Measurements from ENCODE around the gene NOB1.
A peak's percentile ranks its signal among the peaks of the same experiment; 100 is the strongest.
"Not testable (repeated sequence)": the region's sequence is repeated elsewhere in the genome, so short reads cannot be mapped to it uniquely, and the experiment has no call there.

The NOB1 gene

DNA sequence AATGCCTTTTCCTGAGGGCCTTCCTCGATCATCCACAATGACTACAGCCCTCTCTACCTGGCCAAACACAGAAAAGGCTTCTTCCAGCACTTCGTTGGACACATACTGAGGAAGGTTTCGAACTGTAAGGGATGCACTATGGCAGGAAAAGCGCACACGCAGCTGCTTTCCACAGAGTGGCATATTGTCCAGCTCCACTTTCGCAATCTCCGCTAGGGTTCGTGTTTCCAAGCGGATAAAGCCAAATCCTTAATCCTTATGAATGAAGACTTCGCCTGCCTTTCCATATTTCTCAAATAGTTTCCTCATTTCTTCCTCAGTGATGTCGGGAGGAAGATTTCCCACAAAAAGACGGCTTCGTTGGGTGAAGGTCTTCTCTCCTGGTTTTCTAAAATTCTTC lies 2.6 kb upstream of the NOB1 start:
- not testable (repeated sequence) for DNase-seq

GRCh38 chr16:69756705-69757104 lies 2.0 kb upstream of the NOB1 start:
- no peak for DNase-seq

DNA sequence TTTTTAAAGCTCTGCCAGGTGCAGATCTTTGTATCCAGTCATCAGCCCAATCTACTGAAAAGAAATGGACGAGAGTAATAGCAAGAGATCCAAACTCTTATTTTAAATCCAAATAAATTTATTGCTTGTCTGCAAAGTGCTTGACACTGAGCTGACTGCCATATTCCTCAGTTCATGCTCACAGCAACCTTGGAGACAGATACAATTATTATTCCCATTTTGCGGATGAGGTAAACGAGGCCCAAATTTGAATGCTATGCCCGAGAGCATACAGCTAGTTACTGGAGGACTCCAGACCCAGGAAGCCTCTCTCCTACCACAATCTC lies 620 bp downstream of the NOB1 start:
- DNase-seq, result no peak

GRCh38 chr16:69748694-69749345 lies 5.9 kb downstream of the NOB1 start:
- DNase-seq, result no peak

DNA sequence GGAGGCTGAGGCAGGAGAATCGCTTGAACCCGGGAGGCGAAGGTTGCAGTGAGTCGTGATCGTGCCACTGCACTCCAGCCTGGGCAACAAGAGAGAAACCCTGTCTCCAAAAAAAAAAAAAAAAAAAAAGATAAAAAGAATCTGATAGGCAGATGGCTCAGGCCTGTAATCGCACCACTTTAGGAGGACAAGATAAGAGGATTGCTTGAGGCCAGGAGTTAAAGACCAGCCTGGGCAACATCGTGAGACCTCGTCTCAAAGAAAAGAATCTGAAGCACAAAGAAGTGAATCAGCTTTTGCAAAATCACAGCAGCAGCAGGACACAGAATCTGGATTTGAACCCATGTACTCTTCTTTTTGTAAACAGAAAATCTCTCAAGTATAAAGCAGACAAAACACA lies 7.6 kb downstream of the NOB1 start:
- no peak for DNase-seq

DNA sequence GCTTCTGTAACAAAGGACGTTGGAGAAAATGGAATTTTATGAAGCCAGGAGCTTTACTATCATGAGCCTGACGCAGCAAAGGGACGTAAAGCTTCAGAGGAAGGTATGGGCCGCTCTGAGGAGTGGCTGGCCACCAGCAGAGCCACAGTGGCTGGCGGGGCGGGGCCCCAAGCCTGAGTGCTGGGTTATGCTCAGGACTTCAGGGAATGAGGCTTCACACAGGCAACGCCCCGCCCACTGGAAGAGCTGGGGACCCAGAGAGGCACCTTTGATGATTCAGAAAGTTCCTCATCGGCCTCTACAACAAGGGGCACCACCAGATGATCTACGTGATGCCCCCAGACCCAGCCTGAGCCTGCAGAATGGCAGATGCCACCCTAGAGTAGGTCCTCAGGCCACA lies 8.8 kb downstream of the NOB1 start:
- no peak for DNase-seq

GRCh38 chr16:69745232-69745612 lies 9.5 kb downstream of the NOB1 start:
- no peak for DNase-seq

DNA sequence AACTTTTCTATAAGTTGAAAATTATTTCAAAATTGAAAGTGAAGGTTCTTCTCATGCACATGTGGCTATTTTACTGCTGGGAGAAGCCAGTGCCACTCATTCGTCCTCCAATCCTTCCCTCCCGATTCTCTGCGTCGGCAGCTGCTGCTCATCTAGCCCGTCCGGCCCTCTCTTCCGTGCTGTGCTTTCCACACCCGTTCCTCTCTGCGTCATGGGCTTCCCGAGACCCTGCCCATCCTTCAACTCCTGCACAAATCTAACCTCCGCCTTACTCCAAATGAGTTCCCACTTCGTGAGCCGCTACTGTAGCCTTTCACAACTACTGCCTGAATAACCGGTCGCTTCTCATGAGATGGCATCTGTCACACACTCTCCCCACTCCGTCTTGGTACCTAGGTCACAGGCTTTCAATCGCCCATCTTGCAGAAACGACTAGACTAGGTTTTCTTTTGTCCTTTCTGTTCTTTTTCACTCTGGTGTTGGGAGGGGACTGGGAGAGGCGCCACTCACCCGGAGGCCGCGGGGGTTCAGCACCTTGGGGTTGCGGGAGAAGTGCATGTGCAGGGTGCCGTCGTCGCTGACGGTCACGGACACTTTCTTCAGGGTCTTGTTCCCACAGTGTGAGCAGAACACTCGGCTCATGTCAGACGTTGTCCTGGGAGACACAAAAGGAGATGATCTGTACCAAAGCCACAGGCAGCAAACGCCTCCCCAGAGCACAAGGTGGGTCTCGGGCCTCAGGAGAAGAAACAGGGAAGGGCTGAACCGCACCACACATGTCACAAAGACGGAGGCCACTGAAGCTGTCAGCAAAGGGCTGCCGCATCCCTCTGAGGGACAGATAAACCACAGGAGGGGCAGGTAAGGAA lies 10.1 kb downstream of the NOB1 start:
- no peak for DNase-seq

DNA sequence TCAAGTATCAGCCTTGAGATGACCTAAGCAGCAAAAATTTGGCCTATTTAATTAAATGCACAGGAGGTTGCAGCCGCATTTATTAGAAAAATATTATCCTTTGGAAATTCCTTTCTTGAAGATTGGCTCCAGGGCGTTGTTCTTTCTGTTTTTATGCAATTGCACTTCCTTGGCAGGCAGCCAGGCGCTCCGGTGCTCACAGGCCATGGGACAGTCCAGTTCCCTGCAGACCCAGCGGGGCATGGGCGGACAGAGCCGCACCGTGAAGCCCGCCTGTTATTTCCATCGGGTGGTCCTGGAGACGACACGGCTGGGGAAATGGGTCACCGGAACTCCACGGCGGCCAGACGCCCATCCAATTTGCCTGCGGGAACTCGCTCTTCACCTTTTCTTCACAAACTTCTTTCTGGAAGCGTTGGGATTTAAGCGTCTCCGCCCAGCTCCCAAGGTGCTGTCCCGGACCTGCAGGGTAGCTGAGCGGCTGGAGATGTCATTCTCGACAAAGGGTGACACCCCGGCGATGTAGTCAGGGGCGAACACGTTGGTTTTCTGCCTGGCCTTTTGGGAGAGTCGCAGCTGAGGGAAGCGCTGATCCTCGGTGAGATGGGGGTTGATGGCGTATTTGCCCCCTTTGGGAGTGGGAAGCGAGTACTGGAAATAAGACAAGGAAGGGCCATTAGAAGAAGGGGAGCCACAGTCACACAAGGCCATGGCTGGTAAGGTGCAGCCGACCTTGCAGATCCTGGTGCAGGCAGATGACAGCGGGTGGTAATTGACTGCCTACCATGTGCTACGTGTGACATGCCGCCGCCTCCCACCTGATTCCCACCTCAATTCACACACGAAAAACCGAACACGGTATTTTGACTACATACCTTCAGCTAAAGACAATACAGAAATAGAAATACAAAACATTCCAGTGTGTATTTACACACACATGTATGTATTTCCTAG lies 12.5 kb downstream of the NOB1 start:
- no peak for DNase-seq

DNA sequence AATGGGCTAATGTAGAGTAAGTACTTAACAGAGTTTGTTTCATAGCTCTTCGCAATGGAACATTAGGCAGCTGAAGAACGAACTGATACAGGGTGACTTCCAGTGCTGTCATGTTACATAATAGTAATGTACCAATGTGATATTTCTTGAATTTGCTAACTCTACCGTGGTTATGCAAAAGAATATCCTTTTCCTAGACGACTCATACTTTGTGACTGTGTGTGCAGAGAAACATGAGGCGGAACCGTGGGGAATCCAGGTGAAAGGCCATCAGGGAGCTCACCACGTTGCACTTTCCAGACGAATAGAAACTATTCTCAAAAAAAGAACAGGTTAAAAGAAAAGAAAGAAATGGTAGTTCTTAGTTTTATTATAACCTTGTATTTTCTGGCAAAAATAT lies 13.2 kb downstream of the NOB1 start:
- no peak for DNase-seq

DNA sequence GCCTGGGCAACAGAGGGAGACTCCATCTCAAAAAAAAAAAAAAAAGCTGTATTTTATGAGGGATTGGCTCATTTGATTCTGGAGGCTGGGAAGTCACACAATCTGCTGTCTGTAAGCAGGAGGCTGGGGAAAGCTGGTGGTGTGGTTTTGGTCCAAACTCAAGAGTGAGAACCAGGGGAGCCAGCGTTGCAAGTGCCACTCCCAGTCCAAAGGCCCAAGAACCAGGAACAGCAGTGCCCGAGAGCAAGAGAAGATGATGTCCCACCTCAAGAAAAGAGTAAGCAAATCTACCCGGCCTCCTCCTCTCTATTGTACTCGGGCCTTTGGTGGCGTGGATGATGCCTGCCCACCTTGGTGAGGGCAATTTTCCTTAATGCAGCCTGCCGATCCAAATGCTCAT lies 22.6 kb downstream of the NOB1 start:
- DNase-seq, result no peak

- not testable (repeated sequence) for DNase-seq
Measured at GRCh38 chr16:69731280-69731679, 23.4 kb downstream of the NOB1 start.

- not testable (repeated sequence) for DNase-seq
Measured at GRCh38 chr16:69729030-69729429, 25.7 kb downstream of the NOB1 start.

- no peak for DNase-seq
Measured at GRCh38 chr16:69727916-69728270, 26.8 kb downstream of the NOB1 start.

- DNase-seq, result peak; percentile 90
Measured at GRCh38 chr16:69726313-69727060, 28.2 kb downstream of the NOB1 start, which contains the start of gene NQO1. Gene NQO1, minus strand, starts transcription at chr16:69726560. Its CDS starts 121 bp downstream, at chr16:69726439.

GRCh38 chr16:69725480-69726312 lies 29.0 kb downstream of the NOB1 start:
- DNase-seq, result no peak

- DNase-seq, result no peak
Measured at GRCh38 chr16:69724981-69725479, 29.7 kb downstream of the NOB1 start.

DNA sequence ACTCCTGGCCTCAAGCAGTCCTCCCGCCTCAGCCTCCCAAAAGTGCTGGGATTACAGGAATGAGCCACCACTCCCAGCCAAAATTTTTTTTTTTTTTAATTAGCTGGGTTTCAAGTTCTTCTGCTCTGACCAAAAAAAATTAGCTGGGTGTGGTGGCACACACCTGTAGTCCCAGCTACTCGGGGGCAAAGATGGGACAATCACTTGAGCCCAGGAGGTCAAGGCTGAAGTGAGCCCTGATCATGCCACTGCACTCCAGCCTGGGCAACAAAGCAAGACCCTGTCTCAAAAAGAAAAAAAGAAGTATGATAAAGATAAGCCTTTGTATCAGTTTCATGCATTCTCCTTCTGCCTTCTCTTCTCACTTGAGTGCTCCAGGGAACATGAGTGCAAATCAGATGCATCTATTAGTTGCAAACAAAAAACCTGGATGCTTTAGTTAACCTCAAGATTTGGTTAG lies 30.3 kb downstream of the NOB1 start:
- no peak for DNase-seq

DNA sequence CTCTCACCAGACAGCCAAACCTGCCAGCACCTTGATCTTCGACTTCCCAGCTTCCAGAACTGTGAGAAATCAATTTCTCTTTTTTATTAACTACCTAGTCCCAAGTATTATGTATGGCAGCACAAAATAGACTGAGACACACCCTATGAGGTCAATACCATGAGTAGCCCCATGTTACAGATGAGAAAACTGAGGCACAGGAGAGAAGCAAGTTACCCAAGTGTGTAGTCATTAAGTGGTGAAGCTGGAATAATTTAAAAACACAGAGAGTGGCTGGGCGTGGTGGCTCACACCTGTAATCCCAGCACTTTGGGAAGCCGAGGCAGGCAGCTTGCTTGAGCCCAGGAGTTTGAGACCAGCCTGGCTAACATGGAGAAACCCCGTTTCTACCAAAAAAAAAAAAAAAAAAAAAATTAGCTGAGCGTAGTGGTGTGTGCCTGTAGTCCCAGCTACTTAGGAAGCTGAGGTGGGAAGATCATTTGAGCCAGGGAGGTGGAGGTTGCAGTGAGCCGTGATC lies 33.2 kb downstream of the NOB1 start:
- DNase-seq, result no peak

DNA sequence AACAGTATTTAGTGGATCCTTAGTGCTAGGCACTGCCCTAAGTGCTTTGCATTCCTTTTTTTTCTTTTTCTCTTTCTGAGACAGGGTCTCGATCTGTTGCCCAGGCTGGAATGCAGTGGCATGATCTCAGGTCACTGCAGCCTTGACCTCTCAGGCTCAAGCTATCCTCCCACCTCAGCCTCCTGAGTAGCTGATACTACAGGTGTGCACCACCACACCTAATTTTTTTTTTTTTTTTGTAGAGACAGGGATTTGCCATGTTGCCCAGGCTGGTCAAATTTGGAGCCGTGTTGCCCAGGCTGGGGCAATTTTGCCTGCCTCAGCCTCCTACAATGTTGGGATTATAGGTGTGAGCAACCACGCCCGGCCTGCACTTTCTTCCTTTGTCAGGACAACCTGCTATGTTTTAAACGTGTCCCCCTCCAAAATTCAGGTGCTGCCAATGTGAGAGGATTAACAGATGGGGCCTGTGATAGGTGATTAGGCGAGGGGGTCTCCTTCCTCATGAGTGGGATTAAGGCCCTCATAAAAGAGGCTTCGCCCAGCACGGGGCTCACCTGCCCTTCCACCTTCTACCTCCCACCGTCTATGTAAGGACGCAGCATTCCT lies 33.8 kb downstream of the NOB1 start:
- no peak for DNase-seq

Data from activated CD4-positive, CD25-positive, alpha-beta regulatory T cell treated with anti-CD3 and anti-CD28 coated beads, Interleukin-2, amount 50 U/mL, for 72 hours (primary cell).